HL-60 (cell line): ENCODE measurements around the gene TPO.

ENCODE experiments used
- GABPA ChIP-seq: IDR thresholded peaks from 2 replicates; pipeline ENCODE4 v1.6.1; 2012; ENCODE audit warnings: low read depth
- POLR2AphosphoS5 ChIP-seq: IDR thresholded peaks from 2 replicates; pipeline ENCODE4 v1.6.1; 2012; ENCODE audit warnings: low read depth
- REST ChIP-seq: IDR thresholded peaks from 2 replicates; pipeline ENCODE4 v1.6.1; 2012; ENCODE audit warnings: low read depth; ENCODE audit not compliant: insufficient replicate concordance
- SPI1 ChIP-seq: IDR thresholded peaks from 2 replicates; pipeline ENCODE4 v1.6.1; 2012; ENCODE audit warnings: low read depth, mild to moderate bottlenecking, borderline replicate concordance
- TF ChIP-seq, protein P1 (sequence below): IDR thresholded peaks from one replicate; pipeline ENCODE4 v1.5.1; 2011; ENCODE audit warnings: low read length, control low read depth, inconsistent platforms; ENCODE audit not compliant: insufficient read depth

- TF ChIP-seq REST: no peak
- TF ChIP-seq, protein P1, sequence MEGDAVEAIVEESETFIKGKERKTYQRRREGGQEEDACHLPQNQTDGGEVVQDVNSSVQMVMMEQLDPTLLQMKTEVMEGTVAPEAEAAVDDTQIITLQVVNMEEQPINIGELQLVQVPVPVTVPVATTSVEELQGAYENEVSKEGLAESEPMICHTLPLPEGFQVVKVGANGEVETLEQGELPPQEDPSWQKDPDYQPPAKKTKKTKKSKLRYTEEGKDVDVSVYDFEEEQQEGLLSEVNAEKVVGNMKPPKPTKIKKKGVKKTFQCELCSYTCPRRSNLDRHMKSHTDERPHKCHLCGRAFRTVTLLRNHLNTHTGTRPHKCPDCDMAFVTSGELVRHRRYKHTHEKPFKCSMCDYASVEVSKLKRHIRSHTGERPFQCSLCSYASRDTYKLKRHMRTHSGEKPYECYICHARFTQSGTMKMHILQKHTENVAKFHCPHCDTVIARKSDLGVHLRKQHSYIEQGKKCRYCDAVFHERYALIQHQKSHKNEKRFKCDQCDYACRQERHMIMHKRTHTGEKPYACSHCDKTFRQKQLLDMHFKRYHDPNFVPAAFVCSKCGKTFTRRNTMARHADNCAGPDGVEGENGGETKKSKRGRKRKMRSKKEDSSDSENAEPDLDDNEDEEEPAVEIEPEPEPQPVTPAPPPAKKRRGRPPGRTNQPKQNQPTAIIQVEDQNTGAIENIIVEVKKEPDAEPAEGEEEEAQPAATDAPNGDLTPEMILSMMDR: no peak
- TF ChIP-seq POLR2AphosphoS5: no peak
- TF ChIP-seq GABPA: no peak
- TF ChIP-seq SPI1: no peak
Measured at GRCh38 chr2:1405124-1405523, 8.1 kb upstream of the TPO start.
